Jurkat, Clone E6-1 (cell line): Measurements from ENCODE around the gene SPATA9.
"Not testable (repeated sequence)": the region's sequence is repeated elsewhere in the genome, so short reads cannot be mapped to it uniquely, and the experiment has no call there.

ENCODE experiments used
- DNase-seq: peaks from one replicate; pipeline ENCODE4 v3.0.0-alpha.2; 2011; ENCODE audit warnings: low read depth, low spot score
- H3K4me3 ChIP-seq: 2 replicates; pipeline ENCODE4 v1.5.1; 2011; ENCODE audit warnings: mild to moderate bottlenecking, low read length, control low read depth, moderate library complexity

The SPATA9 gene

GRCh38 chr5:95652849-95653248 is 29.9 kb downstream of the SPATA9 start:
- no peak for DNase-seq

DNA sequence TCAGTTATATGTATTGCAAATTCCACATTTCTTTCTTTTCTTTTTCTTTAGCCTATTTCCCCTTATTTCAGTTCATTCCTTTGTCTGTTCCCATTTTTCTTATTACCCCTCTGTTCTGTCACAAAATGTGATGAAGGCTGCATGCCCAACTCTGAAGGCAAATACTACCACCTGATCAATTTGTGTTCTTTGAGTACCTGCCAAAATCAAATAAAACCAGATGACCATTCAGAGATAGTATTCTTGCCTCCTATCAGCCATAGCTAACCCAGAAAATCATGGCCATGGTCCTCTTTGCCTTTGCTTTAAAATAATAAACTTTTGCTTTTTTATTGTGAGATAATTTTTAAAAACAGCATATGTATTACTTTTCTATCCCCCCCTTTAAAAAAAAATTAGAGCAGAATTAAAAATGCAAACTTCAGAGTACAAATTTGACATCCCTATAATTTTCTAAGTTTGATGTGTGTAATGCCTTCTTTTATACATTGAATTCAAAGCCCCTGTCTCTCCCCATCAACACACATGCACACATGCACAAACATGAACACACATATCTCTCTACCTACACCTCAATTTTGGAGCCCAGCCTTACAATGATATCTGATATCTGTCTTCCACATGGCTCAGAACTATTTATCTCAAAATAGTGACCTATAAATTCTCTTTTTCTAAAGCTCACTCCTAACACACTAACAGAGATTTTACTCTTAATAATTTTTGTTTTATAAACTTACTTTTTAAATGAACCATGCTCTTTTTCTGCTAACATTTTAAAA is 32.8 kb downstream of the SPATA9 start:
- no peak for DNase-seq
- H3K4me3 ChIP-seq, result no peak overlapping the region

More at GRCh38 chr5:95652849-95653248, 29.9 kb downstream of the SPATA9 start:
- no peak overlapping the region for H3K4me3 ChIP-seq

DNA sequence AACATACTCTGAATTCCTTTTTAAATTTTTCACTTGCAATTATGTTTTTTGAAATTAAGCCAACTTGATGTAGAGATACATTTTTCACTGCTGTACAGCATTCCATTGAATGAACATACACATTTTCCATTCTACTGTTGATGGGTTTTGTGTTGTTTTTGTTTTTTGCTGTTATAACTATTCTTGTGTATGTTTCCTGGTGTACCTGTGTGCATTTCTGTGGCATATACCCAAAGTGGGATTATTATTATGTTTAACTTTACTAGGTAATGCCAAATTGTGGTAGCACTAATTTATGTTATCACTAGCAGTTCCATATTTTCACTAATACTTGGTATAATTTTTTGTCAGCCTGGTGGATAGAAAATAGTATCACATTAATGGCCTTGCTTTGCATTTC is 33.5 kb downstream of the SPATA9 start:
- no peak overlapping the region for H3K4me3 ChIP-seq
- no peak for DNase-seq

DNA sequence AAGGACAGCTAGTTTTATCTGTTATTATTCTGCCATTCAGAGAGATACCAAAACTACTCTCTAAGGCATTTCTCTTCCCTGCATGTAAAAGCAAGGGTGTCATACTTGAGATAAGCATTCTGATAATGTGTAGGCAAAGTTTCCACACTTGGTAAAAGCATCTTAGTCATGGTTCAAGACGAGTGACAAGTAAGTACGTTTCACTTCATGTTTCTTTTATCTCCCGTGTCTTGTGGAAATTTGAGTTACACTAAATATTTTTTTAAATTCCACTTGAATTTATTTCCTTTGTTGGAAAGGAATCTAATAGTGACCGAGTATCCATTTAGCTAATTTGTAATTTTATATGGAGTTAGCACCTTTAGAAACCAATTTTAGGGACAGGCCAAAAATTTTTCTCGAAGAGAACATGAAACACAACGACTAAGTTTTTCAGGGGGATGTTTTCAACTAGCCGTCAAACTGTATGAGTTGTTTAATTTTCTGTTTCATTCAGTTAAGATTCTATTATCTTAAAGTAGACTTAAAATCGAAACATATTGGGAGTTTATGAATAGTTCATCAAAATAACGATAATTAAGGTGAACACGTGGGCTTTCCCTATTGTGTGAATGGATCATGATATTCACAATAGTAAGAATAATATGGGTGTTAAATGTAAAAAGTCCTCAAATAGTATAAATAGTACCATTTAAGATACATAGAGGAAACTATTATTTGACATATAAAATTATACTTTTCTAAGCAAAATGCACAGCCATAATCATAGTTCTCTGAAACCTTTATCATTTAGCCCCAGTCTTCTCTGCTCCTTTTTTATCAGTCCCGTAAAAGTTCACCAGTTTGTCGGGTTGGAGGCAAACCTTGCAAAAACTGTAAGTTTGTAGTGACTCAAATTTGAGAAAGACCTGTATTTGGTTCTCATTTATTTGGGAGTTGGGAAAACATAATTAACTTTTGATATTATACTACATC is 34.6 kb downstream of the SPATA9 start:
- peak; percentile 28 for DNase-seq
- H3K4me3 ChIP-seq, result peak overlapping the region; percentile 68

- peak within 1 kb of the TSS; percentile 68 for H3K4me3 ChIP-seq
- DNase-seq, result peak; percentile 92
These were observed 36.0 kb downstream of the SPATA9 start, which contains the start of gene RFESD for GRCh38 chr5:95646569-95647431. TSS of gene RFESD (plus strand) at chr5:95646777. CDS start at chr5:95652272, 5,495 bp downstream.

DNA sequence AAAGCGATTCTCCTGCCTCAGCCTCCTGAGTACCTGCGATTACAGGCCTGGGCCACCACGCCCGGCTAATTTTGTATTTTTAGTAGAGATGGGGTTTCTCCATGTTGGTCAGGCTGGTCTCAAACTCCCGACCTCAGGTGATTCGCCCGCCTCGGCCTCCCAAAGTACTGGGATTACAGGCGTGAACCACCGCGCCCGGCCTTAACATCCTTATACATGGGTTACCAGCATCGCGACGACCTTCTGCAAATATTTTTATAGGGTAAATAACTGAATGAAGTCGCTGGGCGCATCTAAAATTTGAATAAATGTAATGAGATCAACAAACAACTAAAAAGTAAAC is 36.6 kb downstream of the SPATA9 start:
- peak overlapping the region; percentile 68 for H3K4me3 ChIP-seq
- DNase-seq, result not testable (repeated sequence)

DNA sequence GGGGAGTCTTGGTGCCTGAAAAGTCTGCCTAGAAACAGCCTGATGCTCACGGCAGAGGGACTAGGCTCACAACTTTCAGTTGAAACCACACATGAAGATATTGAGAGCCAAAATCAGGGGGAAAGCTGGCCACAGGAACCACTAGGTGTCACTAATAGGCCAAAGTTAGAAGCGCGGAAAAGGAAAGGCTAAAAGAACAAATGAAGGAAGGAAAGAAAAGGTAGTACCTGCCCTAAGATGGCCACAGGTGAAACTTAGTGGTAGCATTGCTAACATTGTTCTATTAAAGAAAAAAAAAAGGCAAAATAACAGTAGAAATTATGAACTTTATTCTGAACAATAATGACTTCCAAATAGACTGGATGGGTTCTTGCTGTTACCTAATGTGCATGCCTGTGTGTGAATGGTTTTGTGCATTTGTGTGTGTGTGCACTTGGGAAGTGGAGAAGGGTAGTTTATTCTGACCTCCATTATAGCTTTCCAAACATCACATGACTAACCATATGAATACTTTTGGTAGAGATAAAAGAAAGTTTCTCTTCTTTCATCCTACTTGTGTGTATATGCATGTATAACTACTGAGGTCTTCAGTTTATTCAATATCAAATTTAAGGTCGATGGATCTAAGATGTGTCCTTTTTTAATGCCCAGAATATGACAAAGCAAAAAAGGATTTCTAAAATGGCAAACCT is 38.3 kb downstream of the SPATA9 start:
- peak; percentile 81 for DNase-seq
- no peak overlapping the region for H3K4me3 ChIP-seq

- H3K4me3 ChIP-seq, result no peak overlapping the region
- no peak for DNase-seq
These were observed 39.6 kb downstream of the SPATA9 start for GRCh38 chr5:95643152-95643551.

- no peak for DNase-seq
- no peak overlapping the region for H3K4me3 ChIP-seq
These were observed 41.0 kb downstream of the SPATA9 start for GRCh38 chr5:95641741-95642220.

GRCh38 chr5:95638632-95639031 is 44.2 kb downstream of the SPATA9 start:
- DNase-seq, result no peak
- no peak overlapping the region for H3K4me3 ChIP-seq

- no peak overlapping the region for H3K4me3 ChIP-seq
- DNase-seq, result no peak
These were observed 48.7 kb downstream of the SPATA9 start for GRCh38 chr5:95634081-95634480.

- no peak for DNase-seq
- H3K4me3 ChIP-seq, result no peak overlapping the region
These were observed 49.1 kb downstream of the SPATA9 start for GRCh38 chr5:95633671-95634070.

GRCh38 chr5:95632942-95633341 is 49.8 kb downstream of the SPATA9 start:
- DNase-seq, H3K4me3 ChIP-seq: not testable (repeated sequence)

DNA sequence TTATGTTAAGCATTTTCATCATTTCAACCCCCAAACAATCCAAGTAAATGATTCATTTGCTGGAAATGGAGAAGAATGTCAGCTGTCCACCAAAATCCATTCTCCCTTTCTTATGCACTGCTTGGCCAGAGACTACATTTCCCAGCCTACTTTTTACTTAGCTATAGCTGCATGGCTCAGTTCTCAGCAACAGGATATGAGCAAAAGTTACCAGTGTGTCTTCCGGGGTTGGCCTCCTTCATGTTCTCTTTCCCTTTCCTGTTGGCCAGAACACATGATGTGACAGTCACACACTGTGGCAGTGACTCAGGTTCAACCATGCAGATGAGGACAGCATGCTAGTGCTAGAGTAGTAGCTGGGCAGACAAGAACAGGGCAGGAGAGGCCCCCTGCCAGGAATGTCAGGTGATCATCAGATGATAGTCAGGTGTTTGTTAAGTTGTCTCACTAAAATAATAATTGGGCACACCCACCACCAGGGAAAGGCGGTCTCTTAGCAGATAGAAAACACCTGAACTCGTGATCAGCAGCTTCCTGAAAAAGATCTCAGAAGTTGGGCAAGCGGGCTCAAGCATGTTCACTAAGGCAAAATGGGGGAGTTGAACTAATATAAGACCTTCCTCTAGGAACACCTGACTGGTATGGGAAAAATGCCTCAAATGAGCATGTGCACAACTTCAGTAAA is 50.7 kb downstream of the SPATA9 start:
- no peak overlapping the region for H3K4me3 ChIP-seq
- DNase-seq, result peak; percentile 63

GRCh38 chr5:95631255-95631958 is 51.4 kb downstream of the SPATA9 start:
- no peak for DNase-seq
- no peak overlapping the region for H3K4me3 ChIP-seq

GRCh38 chr5:95630394-95630917 is 52.3 kb downstream of the SPATA9 start:
- DNase-seq, result no peak
- H3K4me3 ChIP-seq, result no peak overlapping the region

GRCh38 chr5:95628933-95629332 is 53.9 kb downstream of the SPATA9 start:
- no peak overlapping the region for H3K4me3 ChIP-seq
- DNase-seq, result no peak
